ENCODE data around the gene XYLT1. TPM values are rescaled to one million over a fixed set of nuclear protein-coding genes. Genes with fewer than 3 reads are reported as not detected.

The XYLT1 gene
- total RNA-seq, 1 experiment from 2014 or later = 12.5 TPM

DNA sequence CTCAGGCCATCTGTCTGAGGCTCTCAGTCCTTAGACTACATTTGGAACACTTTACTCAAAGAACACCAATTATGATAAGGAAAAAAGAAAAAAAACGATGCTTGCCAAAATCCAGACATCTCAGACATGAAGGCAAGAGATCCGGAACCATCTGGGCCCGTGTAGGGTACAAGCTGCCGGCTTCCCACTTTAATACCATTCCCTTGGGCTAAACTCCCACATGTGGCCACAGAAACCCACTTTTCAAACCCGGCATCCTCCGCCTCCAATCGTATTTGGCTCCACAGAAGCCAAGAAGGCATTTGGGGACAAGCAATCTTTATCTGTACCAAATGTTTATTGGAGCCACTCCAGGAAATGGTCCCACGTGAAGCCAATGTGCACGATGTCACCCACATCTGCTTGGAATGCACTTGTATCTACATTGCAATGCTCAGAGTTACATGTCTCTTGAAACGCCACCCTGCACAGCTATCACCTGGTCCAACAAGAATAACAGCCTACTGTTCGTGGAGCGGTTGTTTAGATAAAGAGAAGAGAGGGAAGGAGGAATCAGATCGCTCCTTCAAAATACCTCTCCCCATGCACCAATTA is 33.5 kb downstream of the XYLT1 start:
- H3K27me3 ChIP-seq (replicated peaks; ENCODE audit: control insufficient read depth, insufficient read depth, low read length) = no peaks in the 10 kb centered on the region
- no peaks in the 10 kb centered on the region for H3K9me3 ChIP-seq
- ChIA-PET CTCF (no interaction called here), POLR2A (no interaction called here)
- no peaks in the 10 kb centered on the region for H3K9me3 Mint-ChIP-seq (ENCODE audit: unreplicated experiment)
- no TSS peak for BruUV-seq (replicated peaks)
- H3K27ac Mint-ChIP-seq (ENCODE audit: unreplicated experiment) = peak overlapping the region; percentile 32
- H3K36me3 ChIP-seq (ENCODE audit: control insufficient read depth, insufficient read depth, low read length) = no peaks in the 10 kb centered on the region
- no peak overlapping the region for H3K4me3 Mint-ChIP-seq (ENCODE audit: unreplicated experiment)
- intact Hi-C loops (cut with micrococcal nuclease; ENCODE audit: unreplicated experiment) = no loop called here
- peak in 1 of 2 experiments; percentile 8 for DNase-seq
- no peaks in the 10 kb centered on the region for H3K4me1 Mint-ChIP-seq (ENCODE audit: low read depth, unreplicated experiment)
- H3K4me1 ChIP-seq = no peaks in the 10 kb centered on the region
- no peak overlapping the region for H3K4me3 ChIP-seq (ENCODE audit: low read depth, low read length)
- TF ChIP-seq, protein P1, sequence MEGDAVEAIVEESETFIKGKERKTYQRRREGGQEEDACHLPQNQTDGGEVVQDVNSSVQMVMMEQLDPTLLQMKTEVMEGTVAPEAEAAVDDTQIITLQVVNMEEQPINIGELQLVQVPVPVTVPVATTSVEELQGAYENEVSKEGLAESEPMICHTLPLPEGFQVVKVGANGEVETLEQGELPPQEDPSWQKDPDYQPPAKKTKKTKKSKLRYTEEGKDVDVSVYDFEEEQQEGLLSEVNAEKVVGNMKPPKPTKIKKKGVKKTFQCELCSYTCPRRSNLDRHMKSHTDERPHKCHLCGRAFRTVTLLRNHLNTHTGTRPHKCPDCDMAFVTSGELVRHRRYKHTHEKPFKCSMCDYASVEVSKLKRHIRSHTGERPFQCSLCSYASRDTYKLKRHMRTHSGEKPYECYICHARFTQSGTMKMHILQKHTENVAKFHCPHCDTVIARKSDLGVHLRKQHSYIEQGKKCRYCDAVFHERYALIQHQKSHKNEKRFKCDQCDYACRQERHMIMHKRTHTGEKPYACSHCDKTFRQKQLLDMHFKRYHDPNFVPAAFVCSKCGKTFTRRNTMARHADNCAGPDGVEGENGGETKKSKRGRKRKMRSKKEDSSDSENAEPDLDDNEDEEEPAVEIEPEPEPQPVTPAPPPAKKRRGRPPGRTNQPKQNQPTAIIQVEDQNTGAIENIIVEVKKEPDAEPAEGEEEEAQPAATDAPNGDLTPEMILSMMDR (IDR thresholded peaks at IDR 0.05; ENCODE audit: insufficient read depth in 1 of 2, low read depth in 1 of 2, low read length in 1 of 2, severe bottlenecking in 1 of 2, unreplicated experiment in 1 of 2) = no peak
- no peaks in the 10 kb centered on the region for H3K36me3 Mint-ChIP-seq (ENCODE audit: insufficient read depth, unreplicated experiment)
- no peaks in the 10 kb centered on the region for H3K27me3 Mint-ChIP-seq (ENCODE audit: insufficient read depth, unreplicated experiment)

DNA sequence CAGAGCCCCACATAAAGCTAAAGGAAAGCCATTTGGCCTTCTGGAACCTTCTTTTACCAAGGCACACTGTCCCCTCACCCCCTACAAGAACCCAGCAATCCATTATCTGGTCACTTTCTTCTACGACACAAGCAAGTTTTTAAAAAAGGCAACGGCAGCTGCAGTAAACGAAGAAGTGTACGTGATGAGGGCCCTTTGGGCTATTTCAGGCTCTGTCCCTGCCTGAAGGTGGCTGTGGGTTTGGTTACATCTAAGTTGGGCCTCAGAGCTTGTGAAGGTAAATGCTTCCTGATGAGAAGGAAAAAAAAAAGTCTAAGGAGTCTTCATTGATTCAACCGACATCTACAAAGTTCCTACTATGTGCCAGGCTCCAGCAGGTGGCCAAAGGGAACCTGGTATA is 35.4 kb downstream of the XYLT1 start:
- no peaks in the 10 kb centered on the region for H3K36me3 Mint-ChIP-seq (ENCODE audit: insufficient read depth, unreplicated experiment)
- no peaks in the 10 kb centered on the region for H3K9me3 Mint-ChIP-seq (ENCODE audit: unreplicated experiment)
- H3K27me3 Mint-ChIP-seq (ENCODE audit: insufficient read depth, unreplicated experiment) = no peaks in the 10 kb centered on the region
- POLR2A ChIA-PET = no interaction called here
- H3K4me1 ChIP-seq = peaks cover 9% of the 10 kb centered on the region; the same call in 1 of the 2 replicates
- no peak overlapping the region for H3K27ac Mint-ChIP-seq (ENCODE audit: unreplicated experiment)
- H3K9me3 ChIP-seq = no peaks in the 10 kb centered on the region
- no peaks in the 10 kb centered on the region for H3K4me1 Mint-ChIP-seq (ENCODE audit: low read depth, unreplicated experiment)
- no TSS peak for BruUV-seq (replicated peaks)
- TF ChIP-seq, protein P1 (IDR thresholded peaks at IDR 0.05; ENCODE audit: insufficient read depth in 1 of 2, low read depth in 1 of 2, low read length in 1 of 2, severe bottlenecking in 1 of 2, unreplicated experiment in 1 of 2) = no peak
- no peak overlapping the region for H3K4me3 Mint-ChIP-seq (ENCODE audit: unreplicated experiment)
- H3K4me3 ChIP-seq (ENCODE audit: low read depth, low read length) = no peak overlapping the region
- no peaks in the 10 kb centered on the region for H3K27me3 ChIP-seq (replicated peaks; ENCODE audit: control insufficient read depth, insufficient read depth, low read length)
- intact Hi-C loops (cut with micrococcal nuclease; ENCODE audit: unreplicated experiment) = no loop called here
- no peaks in the 10 kb centered on the region for H3K36me3 ChIP-seq (ENCODE audit: control insufficient read depth, insufficient read depth, low read length)
- no peak for DNase-seq
- CTCF ChIA-PET = no interaction called here

DNA sequence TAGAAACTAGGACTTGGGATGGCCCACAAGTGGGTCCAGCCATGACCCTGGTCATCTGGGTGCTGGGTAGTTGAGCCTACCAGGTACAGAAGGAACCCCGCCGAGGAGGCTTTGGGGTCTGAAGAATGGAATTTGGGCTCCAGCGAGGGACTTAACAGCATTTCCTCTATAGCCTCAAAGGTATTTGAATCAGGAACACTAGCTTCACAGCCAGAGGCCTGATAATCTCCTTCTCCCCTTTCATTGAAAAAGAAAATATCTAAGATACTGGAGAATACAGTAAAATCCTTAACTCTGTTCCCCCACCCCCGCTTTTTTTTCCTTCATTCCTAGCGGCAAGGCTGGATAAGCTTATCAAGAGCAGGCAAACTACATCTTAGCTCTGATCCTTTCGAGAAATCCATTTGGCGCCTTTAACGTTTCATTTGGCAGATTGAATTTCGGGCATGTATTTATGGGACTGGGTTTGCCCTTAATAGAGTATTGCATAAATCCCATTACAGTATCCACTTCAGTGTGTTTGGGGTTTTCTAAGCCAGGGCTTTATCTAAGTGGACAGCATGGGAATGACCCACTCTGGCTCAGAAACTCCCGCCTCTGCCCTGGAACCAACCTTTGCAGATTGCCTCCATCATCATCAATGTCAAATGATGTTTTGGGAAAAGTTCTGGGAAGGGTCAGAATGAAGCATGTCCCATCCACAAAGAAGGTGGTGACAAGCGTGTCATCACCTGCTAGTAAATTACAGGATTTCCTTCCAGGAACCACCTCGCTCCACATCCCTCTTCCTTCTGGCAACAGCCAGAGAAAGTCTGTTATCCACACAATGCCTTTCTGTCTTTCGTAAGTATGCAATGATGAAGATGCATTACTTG is 36.9 kb downstream of the XYLT1 start:
- no peaks in the 10 kb centered on the region for H3K36me3 Mint-ChIP-seq (ENCODE audit: insufficient read depth, unreplicated experiment)
- intact Hi-C loops (cut with micrococcal nuclease; ENCODE audit: unreplicated experiment) = no loop called here
- POLR2A ChIA-PET = no interaction called here
- no peaks in the 10 kb centered on the region for H3K4me1 Mint-ChIP-seq (ENCODE audit: low read depth, unreplicated experiment)
- CTCF ChIA-PET = no interaction called here
- TF ChIP-seq, protein P1 (IDR thresholded peaks at IDR 0.05; ENCODE audit: insufficient read depth in 1 of 2, low read depth in 1 of 2, low read length in 1 of 2, severe bottlenecking in 1 of 2, unreplicated experiment in 1 of 2) = no peak
- no peaks in the 10 kb centered on the region for H3K27me3 Mint-ChIP-seq (ENCODE audit: insufficient read depth, unreplicated experiment)
- peaks cover 9% of the 10 kb centered on the region; the same call in 1 of the 2 replicates for H3K4me1 ChIP-seq
- H3K9me3 ChIP-seq = no peaks in the 10 kb centered on the region
- no peak overlapping the region for H3K27ac Mint-ChIP-seq (ENCODE audit: unreplicated experiment)
- H3K36me3 ChIP-seq (ENCODE audit: control insufficient read depth, insufficient read depth, low read length) = no peaks in the 10 kb centered on the region
- H3K27me3 ChIP-seq (replicated peaks; ENCODE audit: control insufficient read depth, insufficient read depth, low read length) = no peaks in the 10 kb centered on the region
- no peak overlapping the region for H3K4me3 ChIP-seq (ENCODE audit: low read depth, low read length)
- no peak for DNase-seq
- H3K4me3 Mint-ChIP-seq (ENCODE audit: unreplicated experiment) = no peak overlapping the region
- H3K9me3 Mint-ChIP-seq (ENCODE audit: unreplicated experiment) = no peaks in the 10 kb centered on the region
- BruUV-seq (replicated peaks) = no TSS peak
